ENCODE measurements around the gene FLYWCH1. TPM values are rescaled to one million over a fixed set of nuclear protein-coding genes. Genes with fewer than 3 reads are reported as not detected.

Gene FLYWCH1
- total and polyA plus RNA-seq, 2 donors (not counting 1 experiment from before 2014, with no cell fraction given): 78.3 to 120 TPM

GRCh38 chr16:2925951-2926649 lies 14.4 kb downstream of the FLYWCH1 start:
- Mint-ChIP-seq H3K9me3 (ENCODE audit: insufficient read depth) (no peaks in the 10 kb centered on the region), H3K27me3 (no peaks in the 10 kb centered on the region), H3K4me1 (peaks cover 7% of the 10 kb centered on the region), H3K4me3 (no peak overlapping the region), H3K27ac (no peak overlapping the region)
- H3K27ac ChIP-seq (ENCODE audit: low read length in 2 of 2): no peak overlapping the region
- intact Hi-C loops (cut with micrococcal nuclease): loop anchor here (2.0 kb wide), 1 partner anchor 43 kb away; the partner anchor contains the start of gene FLYWCH2
- TF ChIP-seq CTCF (IDR thresholded peaks at IDR 0.05) (no peak), EZH2 (IDR thresholded peaks at IDR 0.05; ENCODE audit: borderline replicate concordance, insufficient read depth, low read depth, low read length, poor library complexity, severe bottlenecking) (no peak)
- no peak overlapping the region for H2AFZ ChIP-seq (ENCODE audit: insufficient read depth, low read depth, low read length, poor library complexity, severe bottlenecking)
- ATAC-seq (ENCODE audit: low read depth) (no peak), DNase-seq (no peak)
- H3K79me2 ChIP-seq (ENCODE audit: control insufficient read depth, insufficient read depth, low read length): peaks cover 14% of the 10 kb centered on the region
- no peaks in the 10 kb centered on the region for H3K27me3 ChIP-seq (replicated peaks in 1 of 4; ENCODE audit: control extremely low read depth in 1 of 4, control insufficient read depth in 3 of 4, insufficient read depth in 4 of 4, low read length in 3 of 4)
- H3K9ac ChIP-seq (ENCODE audit: low read length): no peak overlapping the region
- peaks cover 4 to 9% of the 10 kb centered on the region in 2 donors for H3K4me1 ChIP-seq (ENCODE audit: control insufficient read depth in 2 of 2, insufficient read depth in 2 of 2, low read length in 2 of 2)
- no peak overlapping the region for H3K4me2 ChIP-seq (replicated peaks; ENCODE audit: low read depth, low read length, poor library complexity, severe bottlenecking)
- no peaks in the 10 kb centered on the region for H3K9me3 ChIP-seq (ENCODE audit: control extremely low read depth in 1 of 3, control insufficient read depth in 2 of 3, insufficient read depth in 1 of 3, low read length in 2 of 3)
- POLR2A ChIA-PET: no interaction called here
- no peak overlapping the region for H3K4me3 ChIP-seq (ENCODE audit: control extremely low read depth in 1 of 5, extremely low read depth in 1 of 5, insufficient read depth in 1 of 5, low read depth in 2 of 5, low read length in 4 of 5)
- CTCF ChIA-PET: interaction anchor here (0.6 to 1.9 kb wide), 14 partner anchors 12 to 60 kb away, joined by 3 to 9 read pairs (median 5); partner anchors contain the start of genes FLYWCH1, FLYWCH2 and PAQR4
- 100% methylated on average over 4 of the region's 9 CpGs for WGBS (ENCODE audit: insufficient coverage)
- peaks cover 5% of the 10 kb centered on the region for H4K20me1 ChIP-seq (ENCODE audit: control insufficient read depth, insufficient read depth, low read length, poor library complexity, severe bottlenecking)
- peaks cover 0 to 9% of the 10 kb centered on the region in 2 experiments for H3K36me3 ChIP-seq (replicated peaks in 1 of 2; ENCODE audit: control extremely low read depth in 1 of 2, control insufficient read depth in 1 of 2, extremely low read depth in 1 of 2, insufficient read depth in 2 of 2, low read length in 1 of 2)

DNA sequence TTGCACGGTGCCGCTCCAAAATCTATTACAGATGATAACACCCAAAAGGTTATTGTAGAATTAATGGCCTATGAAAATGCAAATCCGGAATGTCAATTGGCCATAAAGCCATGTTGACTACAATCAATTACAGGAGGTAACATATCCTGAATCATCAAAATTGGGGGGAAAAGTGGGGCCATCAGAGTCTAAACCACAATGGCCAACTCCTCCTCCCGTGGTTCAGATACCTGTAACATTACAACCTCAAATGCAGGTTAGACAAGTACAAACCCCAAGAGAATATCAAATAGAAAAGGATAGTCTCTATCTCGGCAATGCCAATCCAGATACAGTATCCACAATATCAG lies 14.9 kb downstream of the FLYWCH1 start:
- Histone ChIP-seq H3K4me1 (ENCODE audit: control insufficient read depth in 2 of 2, insufficient read depth in 2 of 2, low read length in 2 of 2) (peaks cover 4 to 9% of the 10 kb centered on the region in 2 donors), H3K9me3 (ENCODE audit: control extremely low read depth in 1 of 3, control insufficient read depth in 2 of 3, insufficient read depth in 1 of 3, low read length in 2 of 3) (no peaks in the 10 kb centered on the region), H3K27me3 (replicated peaks in 1 of 4; ENCODE audit: control extremely low read depth in 1 of 4, control insufficient read depth in 3 of 4, insufficient read depth in 4 of 4, low read length in 3 of 4) (no peaks in the 10 kb centered on the region), H2AFZ (ENCODE audit: insufficient read depth, low read depth, low read length, poor library complexity, severe bottlenecking) (peak overlapping the region; percentile 60), H3K36me3 (replicated peaks in 1 of 2; ENCODE audit: control extremely low read depth in 1 of 2, control insufficient read depth in 1 of 2, extremely low read depth in 1 of 2, insufficient read depth in 2 of 2, low read length in 1 of 2) (peaks cover 0 to 9% of the 10 kb centered on the region in 2 experiments), H3K27ac (ENCODE audit: low read length in 2 of 2) (no peak overlapping the region), H3K4me3 (ENCODE audit: control extremely low read depth in 1 of 5, extremely low read depth in 1 of 5, insufficient read depth in 1 of 5, low read depth in 2 of 5, low read length in 4 of 5) (no peak overlapping the region), H3K79me2 (ENCODE audit: control insufficient read depth, insufficient read depth, low read length) (peaks cover 9% of the 10 kb centered on the region), H3K4me2 (replicated peaks; ENCODE audit: low read depth, low read length, poor library complexity, severe bottlenecking) (peak overlapping the region; percentile 61), H3K9ac (ENCODE audit: low read length) (no peak overlapping the region), H4K20me1 (ENCODE audit: control insufficient read depth, insufficient read depth, low read length, poor library complexity, severe bottlenecking) (peaks cover 5% of the 10 kb centered on the region)
- no peak for TF ChIP-seq CTCF (IDR thresholded peaks at IDR 0.05)
- no peak for TF ChIP-seq EZH2 (IDR thresholded peaks at IDR 0.05; ENCODE audit: borderline replicate concordance, insufficient read depth, low read depth, low read length, poor library complexity, severe bottlenecking)
- Mint-ChIP-seq H3K9me3 (ENCODE audit: insufficient read depth) (no peaks in the 10 kb centered on the region), H3K4me3 (peak overlapping the region; percentile 17), H3K4me1 (peaks cover 7% of the 10 kb centered on the region), H3K27ac (no peak overlapping the region), H3K27me3 (no peaks in the 10 kb centered on the region)
- 60% methylated on average over 2 of the region's 5 CpGs for WGBS (ENCODE audit: insufficient coverage)
- ATAC-seq (ENCODE audit: low read depth): no peak
- intact Hi-C loops (cut with micrococcal nuclease): loop anchor here (2.0 kb wide), 1 partner anchor 44 kb away; the partner anchor contains the start of gene FLYWCH2
- ChIA-PET CTCF (interaction anchor here (0.7 to 1.9 kb wide), 19 partner anchors 8 to 61 kb away, joined by 3 to 9 read pairs (median 4); partner anchors contain the start of genes FLYWCH1, FLYWCH2 and PAQR4), POLR2A (interaction anchor here (0.8 kb wide), 1 partner anchor 58 kb away, joined by 3 read pairs; no protein-coding TSS in a partner anchor)
- DNase-seq: no peak

All from B cell (primary cell).